SJCRH30 (cell line): ENCODE measurements around the gene CFAP410. TPM values are rescaled to one million over a fixed set of nuclear protein-coding genes. Genes with fewer than 3 reads are reported as not detected.

Source experiments
- DNase-seq, 2 experiments: peaks; one replicate each; pipeline ENCODE4 v3.0.0-alpha.2; 2015 to 2020
- H3K27ac ChIP-seq: fragments of 250-450 bp; sonication (Bioruptor Pico); 2 replicates; pipeline ENCODE4 v1.5.1; 2020; ENCODE audit warnings: mild to moderate bottlenecking, moderate library complexity
- H3K27me3 ChIP-seq: fragments of 250-450 bp; sonication (Bioruptor Pico); 2 replicates; pipeline ENCODE4 v1.5.1; 2020; ENCODE audit warnings: mild to moderate bottlenecking, moderate library complexity
- H3K36me3 ChIP-seq: fragments of 250-450 bp; sonication (Bioruptor Pico); 2 replicates; pipeline ENCODE4 v1.5.1; 2020; ENCODE audit warnings: mild to moderate bottlenecking, moderate library complexity
- H3K4me1 ChIP-seq: fragments of 250-450 bp; sonication (Bioruptor Pico); 2 replicates; pipeline ENCODE4 v1.5.1; 2020; ENCODE audit warnings: mild to moderate bottlenecking, moderate library complexity
- H3K4me3 ChIP-seq: fragments of 250-450 bp; sonication (Bioruptor Pico); 2 replicates; pipeline ENCODE4 v1.5.1; 2020; ENCODE audit warnings: mild to moderate bottlenecking, moderate library complexity
- H3K9me3 ChIP-seq: fragments of 250-450 bp; sonication (Bioruptor Pico); replicated peaks from 2 replicates; pipeline ENCODE4 v1.5.1; 2020; ENCODE audit warnings: mild to moderate bottlenecking, moderate library complexity
- total RNA-seq: library from RNA; depleted of rRNA; stranded (reverse); fragments of >200 nt; shearing (Covaris generic); gene quantifications from 2 replicates; pipeline ENCODE4 v1.2.3, GENCODE V29; 2014

CFAP410 gene
- total RNA-seq, 1 experiment from 2014 or later, result 7.5 TPM

DNA sequence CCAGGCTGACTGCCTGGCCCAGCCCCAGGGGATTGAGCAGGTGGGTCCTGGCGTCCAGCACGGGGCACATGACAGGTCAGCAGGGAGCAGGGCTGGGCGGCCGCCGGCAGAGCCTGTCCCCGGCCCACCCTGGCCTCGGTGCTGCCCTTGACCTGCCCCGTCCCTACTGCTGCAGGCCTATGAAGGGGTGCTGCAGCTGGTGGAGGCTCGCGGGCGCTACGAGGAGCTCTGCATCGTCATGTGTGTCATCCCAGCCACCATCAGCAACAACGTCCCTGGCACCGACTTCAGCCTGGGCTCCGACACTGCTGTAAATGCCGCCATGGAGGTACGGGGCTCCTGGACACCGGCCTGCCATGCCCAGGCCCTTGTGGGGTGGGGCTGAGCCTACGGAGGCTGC lies 15.6 kb downstream of the CFAP410 start:
- Histone ChIP-seq H3K36me3 (no peaks in the 10 kb centered on the region), H3K9me3 (no peaks in the 10 kb centered on the region), H3K27me3 (no peaks in the 10 kb centered on the region), H3K27ac (no peak overlapping the region), H3K4me1 (no peaks in the 10 kb centered on the region), H3K4me3 (no peak overlapping the region)
- DNase-seq, result no peak

DNA sequence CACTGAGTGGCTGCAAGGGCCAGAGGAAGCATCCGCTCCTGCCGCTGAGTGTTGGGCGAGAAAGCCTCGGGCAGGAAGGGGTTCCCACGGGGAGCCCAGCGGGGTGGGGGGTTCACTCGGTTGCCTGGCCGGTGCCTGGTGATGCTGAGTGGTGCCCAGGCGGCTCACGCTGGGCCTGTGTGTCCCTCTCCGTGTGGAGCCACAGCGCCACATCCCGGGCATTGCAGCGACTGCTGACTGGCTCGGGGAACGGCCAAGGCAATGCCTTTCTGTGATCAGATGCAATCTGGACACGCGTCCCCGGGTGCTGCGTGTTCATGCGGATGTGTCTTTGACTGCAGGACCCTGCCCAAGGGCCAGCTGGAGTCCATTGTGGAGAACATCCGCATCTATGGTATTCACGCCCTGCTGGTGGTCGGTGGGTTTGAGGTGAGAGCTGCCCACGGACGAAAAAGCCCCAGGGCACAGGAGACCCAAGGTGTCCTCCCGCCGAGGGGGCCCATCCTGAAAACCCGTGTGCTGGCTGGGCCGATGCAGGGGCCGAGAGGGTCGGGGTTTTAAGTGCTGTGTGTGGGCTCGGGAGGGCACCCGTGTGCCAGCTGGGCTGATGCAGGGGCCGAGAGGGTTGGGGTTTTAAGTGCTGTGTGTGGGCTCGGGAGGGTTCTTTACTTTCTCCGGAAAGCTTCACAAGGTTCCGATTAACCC lies 16.4 kb downstream of the CFAP410 start:
- H3K36me3 ChIP-seq, result no peaks in the 10 kb centered on the region
- H3K4me1 ChIP-seq, result no peaks in the 10 kb centered on the region
- H3K27me3 ChIP-seq, result no peaks in the 10 kb centered on the region
- H3K9me3 ChIP-seq, result no peaks in the 10 kb centered on the region
- no peak for DNase-seq
- H3K27ac ChIP-seq, result no peak overlapping the region
- no peak overlapping the region for H3K4me3 ChIP-seq

DNA sequence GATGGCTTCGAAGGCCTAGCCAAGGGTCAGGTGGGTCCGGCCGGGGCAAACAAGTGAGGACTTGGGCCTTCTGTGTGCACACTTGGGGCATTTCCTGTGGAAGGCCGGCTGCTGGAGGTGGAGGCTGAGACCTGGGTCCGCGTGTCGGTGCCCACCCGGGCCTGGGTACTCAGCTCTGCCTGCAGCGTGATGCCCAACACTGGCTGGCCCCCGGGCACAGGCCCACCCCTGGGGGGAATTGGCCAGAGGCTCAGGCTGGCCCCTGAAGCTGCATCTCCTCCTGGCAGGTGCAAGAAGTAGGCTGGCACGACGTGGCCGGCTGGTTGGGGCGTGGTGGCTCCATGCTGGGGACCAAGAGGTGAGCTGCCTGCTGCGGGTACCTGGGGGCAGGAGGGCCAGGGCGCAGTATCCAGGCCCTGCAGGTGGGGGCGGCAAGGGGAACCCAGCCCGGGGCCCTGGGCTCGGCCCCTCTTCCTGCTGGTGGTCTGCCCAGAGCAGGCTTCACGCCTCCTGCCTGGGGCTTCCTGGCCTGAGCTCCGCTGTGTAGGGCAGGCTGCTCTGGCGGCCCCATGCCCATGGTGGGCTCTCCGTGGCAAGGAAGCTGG lies 17.2 kb downstream of the CFAP410 start:
- no peaks in the 10 kb centered on the region for H3K27me3 ChIP-seq
- no peak for DNase-seq
- no peak overlapping the region for H3K4me3 ChIP-seq
- no peak overlapping the region for H3K27ac ChIP-seq
- no peaks in the 10 kb centered on the region for H3K4me1 ChIP-seq
- no peaks in the 10 kb centered on the region for H3K9me3 ChIP-seq
- H3K36me3 ChIP-seq, result no peaks in the 10 kb centered on the region

DNA sequence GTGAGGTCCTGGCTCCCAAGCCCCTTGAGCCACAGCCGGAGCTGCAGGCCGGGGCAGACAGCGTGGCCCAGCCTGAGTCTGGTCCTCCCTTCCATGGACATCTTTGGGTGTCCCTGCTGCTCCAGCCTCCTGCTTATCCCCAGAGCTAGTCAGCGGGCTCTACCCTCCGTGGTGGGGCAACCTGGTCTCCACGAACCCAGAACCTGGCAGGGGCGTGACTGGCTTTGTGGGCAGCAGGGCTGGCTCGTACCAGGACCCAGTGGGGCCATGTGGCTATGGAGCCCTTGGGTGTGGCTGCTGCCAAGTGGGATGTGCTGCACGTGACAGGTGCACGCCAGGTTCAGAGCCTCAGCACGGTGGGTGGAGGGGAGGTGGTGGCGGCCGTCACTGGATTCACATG lies 18.3 kb downstream of the CFAP410 start:
- Histone ChIP-seq H3K9me3 (no peaks in the 10 kb centered on the region), H3K27me3 (no peaks in the 10 kb centered on the region), H3K4me1 (no peaks in the 10 kb centered on the region), H3K36me3 (no peaks in the 10 kb centered on the region), H3K4me3 (no peak overlapping the region), H3K27ac (no peak overlapping the region)
- DNase-seq, result no peak

DNA sequence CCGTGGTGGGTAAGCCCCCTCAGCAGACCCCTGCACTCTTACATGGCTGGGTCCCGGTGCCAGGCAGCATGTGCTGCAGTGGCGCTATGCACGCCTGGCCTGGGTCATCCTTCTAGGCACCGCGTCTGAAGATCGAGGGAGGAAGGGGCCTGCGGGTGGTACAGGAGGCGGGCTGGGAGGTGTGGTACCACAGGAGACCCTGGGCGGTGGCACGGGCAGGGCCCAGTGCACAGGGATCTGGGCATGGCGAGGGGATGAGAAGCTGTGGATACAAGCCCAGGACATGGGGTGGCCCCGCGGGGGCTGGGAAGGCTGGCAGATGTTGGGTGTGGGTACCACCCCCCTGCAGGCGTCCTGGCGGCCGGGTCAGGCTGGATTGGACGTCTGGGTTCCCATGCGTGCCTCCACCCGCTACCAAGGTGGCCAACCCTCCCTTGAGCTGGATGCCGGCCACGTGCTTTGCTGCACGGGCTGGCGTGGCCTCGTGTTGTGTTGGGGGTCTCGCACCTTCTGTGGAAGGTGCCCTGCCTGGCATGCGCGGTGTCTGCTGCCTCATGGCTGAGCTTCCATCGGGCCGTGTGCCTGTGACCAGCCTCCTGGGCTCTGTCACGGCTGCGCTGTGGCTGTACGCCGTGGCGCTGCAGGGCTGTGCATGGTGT lies 19.7 kb downstream of the CFAP410 start:
- Histone ChIP-seq H3K27ac (no peak overlapping the region), H3K36me3 (no peaks in the 10 kb centered on the region), H3K9me3 (no peaks in the 10 kb centered on the region), H3K27me3 (no peaks in the 10 kb centered on the region), H3K4me1 (no peaks in the 10 kb centered on the region), H3K4me3 (no peak overlapping the region)
- DNase-seq, result no peak

DNA sequence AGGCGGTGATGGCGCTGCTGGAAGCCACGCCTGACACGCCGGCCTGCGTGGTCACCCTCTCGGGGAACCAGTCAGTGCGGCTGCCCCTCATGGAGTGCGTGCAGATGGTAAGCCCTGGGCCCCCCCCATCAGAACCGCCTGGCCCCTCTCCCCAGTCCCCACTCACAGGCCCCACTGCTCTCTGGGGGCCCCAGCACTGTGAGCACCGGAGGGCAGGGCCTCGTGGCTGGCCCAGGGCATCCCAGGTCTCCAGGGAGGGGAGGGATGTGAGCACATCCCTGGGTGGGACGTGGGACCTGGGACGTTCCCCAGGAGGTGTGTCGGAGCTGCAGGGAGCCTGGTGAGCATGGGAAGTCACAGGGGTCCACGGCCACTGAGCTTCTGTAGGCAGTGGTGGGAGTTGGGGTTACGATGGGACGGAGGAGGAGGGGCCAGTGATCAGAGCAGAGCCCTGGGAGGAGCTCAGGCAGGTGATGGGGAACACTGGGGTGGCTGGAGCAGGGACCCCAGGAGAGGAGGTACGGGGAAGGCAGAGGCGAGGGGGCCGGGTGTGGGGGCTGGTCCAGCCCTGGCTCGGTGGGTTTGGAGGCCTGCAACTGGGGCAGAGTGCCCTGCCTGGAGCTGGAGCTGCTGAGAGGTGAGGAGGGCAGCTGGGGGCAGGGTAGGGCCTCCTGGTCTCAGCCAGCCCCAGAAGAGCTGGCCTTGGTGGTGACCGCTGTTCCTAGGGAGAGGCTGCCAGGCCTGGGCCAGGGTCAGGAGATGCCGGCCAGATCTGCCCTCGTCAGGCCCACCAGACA lies 20.5 kb downstream of the CFAP410 start:
- Histone ChIP-seq H3K9me3 (no peaks in the 10 kb centered on the region), H3K4me1 (no peaks in the 10 kb centered on the region), H3K36me3 (no peaks in the 10 kb centered on the region), H3K27me3 (no peaks in the 10 kb centered on the region), H3K4me3 (no peak overlapping the region), H3K27ac (no peak overlapping the region)
- no peak for DNase-seq

DNA sequence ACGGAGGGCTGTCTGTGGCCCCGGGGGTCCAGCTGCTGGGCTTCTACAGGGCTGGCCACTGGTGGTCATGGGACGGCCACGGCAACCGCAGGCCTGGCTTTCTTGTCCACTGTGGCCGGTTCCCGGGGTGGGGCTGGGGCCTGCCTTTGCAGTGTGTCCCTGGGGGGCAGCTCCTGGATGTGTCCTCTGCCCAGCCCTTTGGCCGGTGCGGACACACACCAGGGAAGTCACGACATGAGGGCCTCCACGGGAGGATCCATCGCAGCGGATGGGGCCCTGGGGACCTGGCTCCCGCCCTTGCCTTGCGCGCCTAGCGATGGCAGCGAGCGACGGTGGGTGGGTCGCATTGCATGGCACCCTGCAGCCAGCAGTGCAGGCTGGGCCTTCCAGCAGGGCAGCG lies 21.3 kb downstream of the CFAP410 start:
- DNase-seq, result no peak
- H3K4me1 ChIP-seq, result no peaks in the 10 kb centered on the region
- H3K36me3 ChIP-seq, result no peaks in the 10 kb centered on the region
- no peaks in the 10 kb centered on the region for H3K9me3 ChIP-seq
- H3K4me3 ChIP-seq, result no peak overlapping the region
- H3K27me3 ChIP-seq, result no peaks in the 10 kb centered on the region
- no peak overlapping the region for H3K27ac ChIP-seq

DNA sequence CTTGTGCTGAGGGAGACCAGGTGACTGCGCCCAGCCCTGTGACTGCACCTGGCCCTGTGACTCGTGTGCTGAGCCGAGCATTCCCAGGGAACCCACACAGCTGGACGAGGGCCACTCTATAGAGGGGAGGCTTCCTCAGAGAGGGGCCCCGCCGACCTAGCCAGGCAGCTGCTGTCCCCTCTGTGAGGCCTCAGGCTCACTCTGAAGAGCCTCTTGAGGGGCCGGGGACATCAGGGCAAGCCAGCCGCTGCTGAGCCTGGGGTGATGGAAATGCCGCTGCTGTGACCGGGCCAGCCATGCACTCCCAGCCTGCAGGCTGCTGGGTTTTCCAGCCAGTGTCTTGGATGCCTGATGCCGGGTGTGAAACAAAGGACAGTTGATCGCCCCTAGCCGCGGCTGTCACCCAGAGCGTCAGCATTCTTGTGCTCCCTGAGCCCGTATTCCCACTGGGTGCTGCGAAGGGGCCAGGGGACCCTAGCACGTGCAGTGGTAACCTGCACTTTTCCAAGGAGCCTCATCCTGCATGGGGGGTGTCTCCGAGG lies 21.9 kb downstream of the CFAP410 start:
- no peak for DNase-seq
- H3K9me3 ChIP-seq, result no peaks in the 10 kb centered on the region
- H3K4me3 ChIP-seq, result no peak overlapping the region
- H3K27me3 ChIP-seq, result no peaks in the 10 kb centered on the region
- H3K4me1 ChIP-seq, result no peaks in the 10 kb centered on the region
- H3K36me3 ChIP-seq, result no peaks in the 10 kb centered on the region
- H3K27ac ChIP-seq, result no peak overlapping the region

DNA sequence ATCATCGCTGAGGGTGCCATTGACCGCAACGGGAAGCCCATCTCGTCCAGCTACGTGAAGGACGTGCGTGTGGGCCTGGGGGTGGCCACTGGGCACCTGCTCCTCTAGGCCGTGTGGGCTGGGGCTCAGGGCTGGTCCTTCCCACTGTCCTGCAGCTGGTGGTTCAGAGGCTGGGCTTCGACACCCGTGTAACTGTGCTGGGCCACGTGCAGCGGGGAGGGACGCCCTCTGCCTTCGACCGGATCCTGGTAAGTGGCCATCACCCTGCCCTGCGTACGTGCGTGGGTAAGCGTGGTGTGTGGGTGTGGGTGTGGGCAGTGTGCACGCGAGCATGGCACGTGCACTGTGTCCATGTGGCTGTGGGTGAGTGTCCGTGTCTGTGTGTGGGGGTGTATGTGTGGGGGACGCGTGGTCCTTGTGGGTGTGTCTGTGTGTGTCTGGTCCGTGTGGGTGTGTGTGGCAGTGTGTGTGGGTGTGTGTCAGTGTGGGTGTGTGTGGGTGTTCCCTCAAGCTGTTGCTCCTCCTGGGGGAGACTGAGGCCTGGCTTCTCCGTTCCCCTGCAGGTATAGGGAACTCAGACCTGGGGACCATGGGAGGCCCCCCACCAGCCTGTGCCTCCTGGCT lies 22.8 kb downstream of the CFAP410 start:
- 0 out of 2 replicates have a peak, but pooled peaks cover under 1% of the 10 kb centered on the region for H3K36me3 ChIP-seq
- no peaks in the 10 kb centered on the region for H3K9me3 ChIP-seq
- no peaks in the 10 kb centered on the region for H3K27me3 ChIP-seq
- H3K27ac ChIP-seq, result no peak overlapping the region
- no peaks in the 10 kb centered on the region for H3K4me1 ChIP-seq
- H3K4me3 ChIP-seq, result no peak overlapping the region
- DNase-seq, result no peak

DNA sequence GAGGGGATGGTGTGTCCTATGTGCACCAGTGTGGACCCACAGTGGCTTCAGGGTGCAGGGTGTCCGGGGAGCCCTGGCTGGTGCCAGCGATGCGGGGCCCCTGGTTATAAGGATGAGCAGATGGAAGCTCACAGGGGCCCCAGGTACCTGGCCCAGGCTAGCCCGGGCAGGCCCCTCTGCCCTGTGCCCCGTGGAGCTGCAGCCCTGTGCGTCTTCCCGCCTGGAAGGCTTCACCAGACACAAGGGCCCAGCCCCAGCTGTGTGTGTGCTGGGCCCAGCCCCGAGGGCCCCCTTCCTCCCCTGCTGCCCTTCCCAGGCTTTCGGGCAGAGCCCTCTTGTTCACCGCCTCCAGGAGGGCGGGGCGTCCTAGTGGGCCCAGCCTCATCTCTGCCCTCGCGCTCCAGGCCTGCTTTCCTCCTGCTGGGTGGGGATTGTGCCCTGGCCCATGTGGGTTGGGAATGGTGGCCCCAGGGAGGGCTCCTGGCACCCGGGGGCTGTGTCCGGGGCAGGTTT lies 23.4 kb downstream of the CFAP410 start:
- Histone ChIP-seq H3K4me1 (no peaks in the 10 kb centered on the region), H3K4me3 (no peak overlapping the region), H3K36me3 (0 out of 2 replicates have a peak, but pooled peaks cover 6% of the 10 kb centered on the region), H3K9me3 (no peaks in the 10 kb centered on the region), H3K27ac (no peak overlapping the region), H3K27me3 (no peaks in the 10 kb centered on the region)
- DNase-seq, result no peak

DNA sequence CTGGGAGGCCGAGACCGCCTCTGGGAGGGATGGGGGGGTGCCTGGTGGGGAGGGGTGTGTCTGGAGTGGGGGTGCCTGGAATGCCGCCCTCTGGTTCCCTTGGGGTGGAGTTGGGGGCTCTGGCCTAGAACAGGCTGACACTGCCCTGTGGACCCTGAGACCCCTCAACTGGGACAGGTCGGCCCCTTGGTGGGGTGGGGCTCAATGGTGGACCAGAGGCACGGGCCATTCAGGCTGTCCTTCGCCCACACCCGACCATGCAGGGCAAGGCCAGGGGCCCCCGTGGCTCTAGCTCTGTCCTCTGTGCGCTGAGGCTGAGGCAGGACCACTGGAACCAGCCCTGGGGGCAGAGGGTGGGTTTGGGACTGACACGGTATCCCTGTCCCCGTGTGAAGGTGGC lies 24.6 kb downstream of the CFAP410 start:
- Histone ChIP-seq H3K4me3 (no peak overlapping the region), H3K9me3 (no peaks in the 10 kb centered on the region), H3K4me1 (no peaks in the 10 kb centered on the region), H3K27me3 (no peaks in the 10 kb centered on the region), H3K27ac (no peak overlapping the region), H3K36me3 (0 out of 2 replicates have a peak, but pooled peaks cover 6% of the 10 kb centered on the region)
- DNase-seq, result no peak

DNA sequence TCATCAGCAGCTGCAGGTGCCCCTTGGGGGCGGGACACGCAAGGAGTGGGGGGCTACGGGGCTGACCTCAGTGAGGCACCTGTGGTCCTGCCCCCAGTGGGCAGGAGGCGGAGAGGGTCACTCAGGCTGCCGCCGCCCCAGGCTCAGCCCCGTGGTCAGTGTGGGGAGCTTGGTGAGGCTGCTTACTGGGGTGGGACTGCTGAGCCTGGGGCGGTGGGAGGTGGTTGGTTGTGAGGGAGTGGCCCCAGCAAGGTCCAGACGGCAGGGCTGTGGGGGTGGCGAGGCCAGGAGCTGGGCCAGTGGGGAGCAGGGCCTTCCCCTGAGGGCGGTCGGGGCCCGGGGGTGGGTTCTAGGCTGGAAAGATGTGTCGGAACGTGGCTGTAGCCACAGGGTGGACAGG lies 25.1 kb downstream of the CFAP410 start:
- Histone ChIP-seq H3K27ac (no peak overlapping the region), H3K27me3 (no peaks in the 10 kb centered on the region), H3K4me1 (no peaks in the 10 kb centered on the region), H3K36me3 (0 out of 2 replicates have a peak, but pooled peaks cover 6% of the 10 kb centered on the region), H3K9me3 (no peaks in the 10 kb centered on the region), H3K4me3 (no peak overlapping the region)
- no peak for DNase-seq

DNA sequence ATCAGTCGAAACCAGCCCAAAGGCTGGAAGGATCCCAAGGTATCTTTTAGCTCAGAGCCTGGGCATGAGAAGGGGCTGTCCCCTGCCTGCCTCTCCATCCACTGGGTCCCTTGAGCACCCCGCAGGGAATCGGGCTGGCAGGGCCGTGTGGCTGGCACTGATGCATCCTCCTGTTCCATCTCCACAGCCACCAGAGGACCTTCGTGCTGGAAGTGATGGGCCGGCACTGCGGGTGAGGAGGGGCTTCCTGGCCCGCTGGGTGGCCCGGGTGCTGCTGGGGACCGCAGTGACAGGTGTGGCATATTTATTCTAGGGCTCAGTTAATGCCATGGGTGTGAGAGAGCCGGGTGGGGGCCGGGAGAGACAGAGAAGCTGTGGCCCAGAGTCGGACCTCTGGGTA lies 25.7 kb downstream of the CFAP410 start:
- no peak overlapping the region for H3K27ac ChIP-seq
- no peaks in the 10 kb centered on the region for H3K4me1 ChIP-seq
- DNase-seq, result no peak
- H3K27me3 ChIP-seq, result no peaks in the 10 kb centered on the region
- H3K9me3 ChIP-seq, result no peaks in the 10 kb centered on the region
- no peak overlapping the region for H3K4me3 ChIP-seq
- 0 out of 2 replicates have a peak, but pooled peaks cover 6% of the 10 kb centered on the region for H3K36me3 ChIP-seq

DNA sequence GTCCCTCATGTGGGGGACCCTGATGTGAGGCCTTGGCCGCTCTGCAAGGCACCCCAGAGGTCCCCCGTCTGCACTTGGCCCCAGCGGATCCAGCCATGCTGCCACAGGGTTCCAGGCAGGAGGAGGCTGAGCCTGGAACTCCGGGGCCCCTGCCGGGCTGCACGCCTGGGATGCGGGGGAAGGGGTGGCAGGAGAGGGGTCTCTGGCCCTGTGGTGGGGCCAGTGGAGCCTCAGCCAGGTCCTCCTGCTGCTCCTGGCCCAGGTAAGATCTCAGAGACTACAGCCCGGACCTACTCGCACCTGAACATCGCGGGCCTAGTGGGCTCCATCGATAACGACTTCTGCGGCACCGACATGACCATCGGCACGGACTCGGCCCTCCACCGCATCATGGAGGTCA lies 26.5 kb downstream of the CFAP410 start:
- Histone ChIP-seq H3K36me3 (0 out of 2 replicates have a peak, but pooled peaks cover 6% of the 10 kb centered on the region), H3K9me3 (no peaks in the 10 kb centered on the region), H3K4me1 (no peaks in the 10 kb centered on the region), H3K27ac (no peak overlapping the region), H3K4me3 (no peak overlapping the region), H3K27me3 (no peaks in the 10 kb centered on the region)
- no peak for DNase-seq
